ES-I3 (cell line): Measurements from ENCODE around the gene MTHFR.

ENCODE experiments used
- H3K36me3 ChIP-seq: 2 replicates; pipeline ENCODE4 v1.6.1; 2013; ENCODE audit warnings: mild to moderate bottlenecking, low read length, control low read depth, moderate library complexity; ENCODE audit not compliant: insufficient read depth
- H3K4me1 ChIP-seq: 2 replicates; pipeline ENCODE4 v1.6.1; 2013; ENCODE audit warnings: mild to moderate bottlenecking, control low read depth, low read length; ENCODE audit not compliant: insufficient read depth
- H3K9ac ChIP-seq: 2 replicates; pipeline ENCODE4 v1.6.1; 2013; ENCODE audit warnings: low read depth, mild to moderate bottlenecking, low read length, moderate library complexity
- H3K9me3 ChIP-seq: 2 replicates; pipeline ENCODE4 v1.6.1; 2013; ENCODE audit warnings: mild to moderate bottlenecking, low read length, moderate library complexity; ENCODE audit not compliant: control insufficient read depth, insufficient read depth

MTHFR gene

GRCh38 chr1:11784993-11785769 is 20.6 kb downstream of the MTHFR start:
- H3K9me3 ChIP-seq, result no peaks in the 10 kb centered on the region
- peaks cover 31% of the 10 kb centered on the region for H3K4me1 ChIP-seq
- peak overlapping the region; percentile 25; the same call in 1 of the 2 replicates for H3K9ac ChIP-seq
- H3K36me3 ChIP-seq, result no peaks in the 10 kb centered on the region

GRCh38 chr1:11784256-11784992 is 21.3 kb downstream of the MTHFR start:
- H3K36me3 ChIP-seq, result no peaks in the 10 kb centered on the region
- 0 out of 2 replicates have a peak overlapping the region, but pooled peaks have one; percentile 25 for H3K9ac ChIP-seq
- H3K9me3 ChIP-seq, result no peaks in the 10 kb centered on the region
- peaks cover 31% of the 10 kb centered on the region for H3K4me1 ChIP-seq

GRCh38 chr1:11783556-11783955 is 22.2 kb downstream of the MTHFR start:
- H3K9ac ChIP-seq, result no peak overlapping the region
- H3K9me3 ChIP-seq, result no peaks in the 10 kb centered on the region
- peaks cover 31% of the 10 kb centered on the region for H3K4me1 ChIP-seq
- H3K36me3 ChIP-seq, result no peaks in the 10 kb centered on the region

GRCh38 chr1:11782127-11782708 is 23.5 kb downstream of the MTHFR start:
- Histone ChIP-seq H3K4me1 (peaks cover 18% of the 10 kb centered on the region), H3K9me3 (no peaks in the 10 kb centered on the region), H3K9ac (no peak overlapping the region), H3K36me3 (no peaks in the 10 kb centered on the region)

GRCh38 chr1:11781297-11781696 is 24.5 kb downstream of the MTHFR start:
- no peak overlapping the region for H3K9ac ChIP-seq

GRCh38 chr1:11780380-11781147 is 25.2 kb downstream of the MTHFR start:
- Histone ChIP-seq H3K36me3 (no peaks in the 10 kb centered on the region), H3K9ac (no peak overlapping the region), H3K9me3 (no peaks in the 10 kb centered on the region)

More at GRCh38 chr1:11781297-11781696, 24.5 kb downstream of the MTHFR start:
- Histone ChIP-seq H3K4me1 (peaks cover 10% of the 10 kb centered on the region), H3K9me3 (no peaks in the 10 kb centered on the region), H3K36me3 (no peaks in the 10 kb centered on the region)

GRCh38 chr1:11779715-11780379 is 25.9 kb downstream of the MTHFR start:
- no peaks in the 10 kb centered on the region for H3K9me3 ChIP-seq
- H3K4me1 ChIP-seq, result peaks cover 5% of the 10 kb centered on the region; the same call in 1 of the 2 replicates

More at GRCh38 chr1:11780380-11781147, 25.2 kb downstream of the MTHFR start:
- peaks cover 6% of the 10 kb centered on the region; the same call in 1 of the 2 replicates for H3K4me1 ChIP-seq

GRCh38 chr1:11778844-11779623 is 26.7 kb downstream of the MTHFR start:
- Histone ChIP-seq H3K36me3 (no peaks in the 10 kb centered on the region), H3K9me3 (no peaks in the 10 kb centered on the region), H3K9ac (no peak overlapping the region), H3K4me1 (no peaks in the 10 kb centered on the region)

More at GRCh38 chr1:11779715-11780379, 25.9 kb downstream of the MTHFR start:
- no peak overlapping the region for H3K9ac ChIP-seq
- no peaks in the 10 kb centered on the region for H3K36me3 ChIP-seq

- H3K9me3 ChIP-seq, result no peaks in the 10 kb centered on the region
- no peaks in the 10 kb centered on the region for H3K4me1 ChIP-seq
- H3K9ac ChIP-seq, result no peak overlapping the region
- no peaks in the 10 kb centered on the region for H3K36me3 ChIP-seq
Observed at GRCh38 chr1:11778336-11778735, 27.4 kb downstream of the MTHFR start.

GRCh38 chr1:11777658-11778322 is 28.0 kb downstream of the MTHFR start:
- H3K9me3 ChIP-seq, result no peaks in the 10 kb centered on the region
- no peak overlapping the region for H3K9ac ChIP-seq
- no peaks in the 10 kb centered on the region for H3K4me1 ChIP-seq
- no peaks in the 10 kb centered on the region for H3K36me3 ChIP-seq

- H3K9me3 ChIP-seq, result no peaks in the 10 kb centered on the region
- no peaks in the 10 kb centered on the region for H3K36me3 ChIP-seq
- H3K9ac ChIP-seq, result no peak overlapping the region
- peaks cover 6% of the 10 kb centered on the region; the same call in 1 of the 2 replicates for H3K4me1 ChIP-seq
Observed at GRCh38 chr1:11774753-11775152, 31.0 kb downstream of the MTHFR start.

- H3K4me1 ChIP-seq, result peaks cover 6% of the 10 kb centered on the region; the same call in 1 of the 2 replicates
- no peaks in the 10 kb centered on the region for H3K36me3 ChIP-seq
- no peak overlapping the region for H3K9ac ChIP-seq
Observed at GRCh38 chr1:11772458-11772857, 33.3 kb downstream of the MTHFR start.

More at GRCh38 chr1:11772458-11772857, 33.3 kb downstream of the MTHFR start:
- H3K9me3 ChIP-seq, result no peaks in the 10 kb centered on the region
